ENCODE measurements around the gene RUNX2.

DNA sequence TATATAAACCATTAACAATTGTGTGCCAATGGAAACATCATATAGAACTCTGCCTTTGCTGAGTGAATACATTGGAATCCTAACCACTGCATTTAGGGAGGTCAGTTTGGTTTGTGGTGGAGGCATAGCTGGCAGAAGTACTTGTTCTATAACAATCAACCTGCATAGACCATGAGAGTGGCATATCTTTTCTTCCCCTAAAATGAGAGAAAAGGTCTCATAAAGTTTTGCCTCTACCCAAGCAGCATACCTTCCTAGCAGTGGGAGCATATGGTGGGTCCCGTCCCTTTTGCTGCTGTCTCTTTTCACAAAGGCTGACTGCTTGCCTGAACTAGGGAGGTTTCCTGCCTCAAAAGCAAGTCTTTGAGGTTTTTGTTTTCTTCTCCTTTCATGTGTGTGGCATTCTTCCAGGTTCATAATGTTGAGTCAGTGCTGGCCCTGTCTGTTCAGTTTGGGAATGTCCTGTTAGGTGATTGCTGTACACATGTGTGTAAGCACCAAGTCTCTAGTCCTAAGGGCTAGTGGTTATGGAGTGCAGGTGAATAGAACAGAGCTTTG, 110.8 kb downstream of the RUNX2 start:
- no peak for TF ChIP-seq CTCF (IDR thresholded peaks at IDR 0.05 in 8 of 11, conservative IDR thresholded peaks at IDR 0.05 in 3 of 11)
- no peak for TF ChIP-seq POLR2A (IDR thresholded peaks at IDR 0.05)
- no peak for TF ChIP-seq POLR2AphosphoS5 (IDR thresholded peaks at IDR 0.05)

All from spleen (tissue), 7 donors.